Endothelial cell of umbilical vein (primary cell): ENCODE measurements around the gene CNTNAP2.

Source experiments
- EZH2 ChIP-seq: IDR thresholded peaks from 2 replicates; pipeline ENCODE4 v1.6.1; 2012; ENCODE audit warnings: borderline replicate concordance, low read depth, mild to moderate bottlenecking, moderate library complexity, low read length, inconsistent platforms; ENCODE audit not compliant: severe bottlenecking
- JUN ChIP-seq: IDR thresholded peaks from 2 replicates; pipeline ENCODE4 v1.6.1; 2011; ENCODE audit warnings: borderline replicate concordance, low read depth; ENCODE audit not compliant: insufficient read length, insufficient read depth
- MYC ChIP-seq: IDR thresholded peaks from one replicate; pipeline ENCODE4 v1.6.1; 2011; ENCODE audit warnings: mild to moderate bottlenecking, low read depth, low read length
- POLR2A ChIP-seq: IDR thresholded peaks from 2 replicates; pipeline ENCODE4 v1.6.1; 2012; ENCODE audit warnings: low read depth, mild to moderate bottlenecking, control low read depth, low read length
- POLR2AphosphoS5 ChIP-seq: IDR thresholded peaks from 2 replicates; pipeline ENCODE4 v1.6.1; 2012; ENCODE audit warnings: low read depth, mild to moderate bottlenecking, control low read depth, low read length, moderate library complexity; ENCODE audit not compliant: insufficient read depth
- TF ChIP-seq, protein P1 (sequence below): IDR thresholded peaks from 2 replicates; pipeline ENCODE4 v1.6.1; 2011; ENCODE audit not compliant: insufficient read depth, insufficient read length
- TF ChIP-seq, protein P2 (sequence below), 2 donors: IDR thresholded peaks; 1 replicate in 1 of 2; 2 replicates in 1 of 2; pipeline ENCODE4 v1.5.1; 2011; ENCODE audit warnings: low read length in 2 of 2, mild to moderate bottlenecking in 2 of 2, moderate library complexity in 2 of 2, control low read depth in 1 of 2, inconsistent platforms in 1 of 2, low read depth in 1 of 2; ENCODE audit not compliant: insufficient read depth in 1 of 2; ENCODE audit errors: extremely low read depth in 1 of 2

DNA sequence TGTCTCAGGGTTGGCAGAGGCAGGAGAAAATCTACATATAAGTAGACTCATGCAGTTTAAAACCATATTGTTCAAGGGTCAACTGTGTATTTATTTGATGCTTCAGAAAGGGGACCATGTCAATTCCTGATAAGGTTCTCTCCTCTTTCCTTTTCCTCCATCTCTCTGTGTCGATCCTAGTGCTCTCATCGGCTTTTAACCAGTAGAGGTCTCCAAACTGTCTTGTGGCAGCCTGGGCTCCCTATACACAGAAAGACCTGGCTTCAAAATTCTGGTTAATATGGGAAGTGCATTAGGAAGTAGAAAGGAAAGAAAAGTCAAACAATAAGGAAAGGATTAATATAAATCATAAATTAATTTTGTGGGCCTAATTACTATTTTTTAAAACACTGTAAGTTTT is 2169.5 kb downstream of the CNTNAP2 start:
- TF ChIP-seq, protein P1, sequence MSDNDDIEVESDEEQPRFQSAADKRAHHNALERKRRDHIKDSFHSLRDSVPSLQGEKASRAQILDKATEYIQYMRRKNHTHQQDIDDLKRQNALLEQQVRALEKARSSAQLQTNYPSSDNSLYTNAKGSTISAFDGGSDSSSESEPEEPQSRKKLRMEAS: no peak
- TF ChIP-seq EZH2 (no peak), POLR2AphosphoS5 (no peak), POLR2A (no peak), JUN (no peak), MYC (no peak)
- TF ChIP-seq, protein P2, sequence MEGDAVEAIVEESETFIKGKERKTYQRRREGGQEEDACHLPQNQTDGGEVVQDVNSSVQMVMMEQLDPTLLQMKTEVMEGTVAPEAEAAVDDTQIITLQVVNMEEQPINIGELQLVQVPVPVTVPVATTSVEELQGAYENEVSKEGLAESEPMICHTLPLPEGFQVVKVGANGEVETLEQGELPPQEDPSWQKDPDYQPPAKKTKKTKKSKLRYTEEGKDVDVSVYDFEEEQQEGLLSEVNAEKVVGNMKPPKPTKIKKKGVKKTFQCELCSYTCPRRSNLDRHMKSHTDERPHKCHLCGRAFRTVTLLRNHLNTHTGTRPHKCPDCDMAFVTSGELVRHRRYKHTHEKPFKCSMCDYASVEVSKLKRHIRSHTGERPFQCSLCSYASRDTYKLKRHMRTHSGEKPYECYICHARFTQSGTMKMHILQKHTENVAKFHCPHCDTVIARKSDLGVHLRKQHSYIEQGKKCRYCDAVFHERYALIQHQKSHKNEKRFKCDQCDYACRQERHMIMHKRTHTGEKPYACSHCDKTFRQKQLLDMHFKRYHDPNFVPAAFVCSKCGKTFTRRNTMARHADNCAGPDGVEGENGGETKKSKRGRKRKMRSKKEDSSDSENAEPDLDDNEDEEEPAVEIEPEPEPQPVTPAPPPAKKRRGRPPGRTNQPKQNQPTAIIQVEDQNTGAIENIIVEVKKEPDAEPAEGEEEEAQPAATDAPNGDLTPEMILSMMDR (IDR thresholded peaks at IDR 0.05; ENCODE audit: extremely low read depth in 1 of 2, insufficient read depth in 1 of 2, low read depth in 1 of 2, low read length in 2 of 2): no peak
